CD4-positive, alpha-beta memory T cell (primary cell): ENCODE data around the gene RSU1. TPM values are rescaled to one million over a fixed set of nuclear protein-coding genes. Genes with fewer than 3 reads are reported as not detected.
A peak's percentile ranks its signal among the peaks of the same experiment; 100 is the strongest.

Experiments
- CTCF ChIA-PET: fragments of 350-600 bp; sonication (Branson Sonifier 250); formaldehyde crosslinking; loops from one replicate; lab custom pipeline; 2021; ENCODE audit warnings: inconsistent platforms; ENCODE audit not compliant: partially characterized antibody; lab: Charles Lee
- POLR2A ChIA-PET: fragments of 350-600 bp; sonication (Branson Sonifier 250); formaldehyde crosslinking; loops from one replicate; lab custom pipeline; 2021; ENCODE audit not compliant: partially characterized antibody; lab: Charles Lee
- DNase-seq, 5 donors: peaks; one replicate each; pipeline versions ENCODE4 v3.0.0 to v3.0.0-alpha.2; 2020 to 2022; ENCODE audit warnings: mixed read lengths in 1 of 5
- H3K27ac ChIP-seq: one replicate; pipeline ENCODE4 v1.7.0; 2013; ENCODE audit warnings: low read depth, low read length
- H3K27me3 ChIP-seq: 2 replicates; pipeline ENCODE4 v1.7.0; 2013; ENCODE audit warnings: mild to moderate bottlenecking, low read length, moderate library complexity; ENCODE audit not compliant: insufficient read depth
- H3K36me3 ChIP-seq: 2 replicates; pipeline ENCODE4 v1.7.0; 2013; ENCODE audit warnings: mild to moderate bottlenecking, low read length, moderate library complexity; ENCODE audit not compliant: insufficient read depth
- H3K4me1 ChIP-seq: 2 replicates; pipeline ENCODE4 v1.7.0; 2013; ENCODE audit warnings: mild to moderate bottlenecking, low read length, moderate library complexity; ENCODE audit not compliant: insufficient read depth
- H3K4me3 ChIP-seq, 2 donors: one replicate each; pipeline ENCODE4 v1.7.0; 2013; ENCODE audit warnings: low read length in 2 of 2, mild to moderate bottlenecking in 1 of 2
- H3K9me3 ChIP-seq, 2 donors: one replicate each; pipeline ENCODE4 v1.7.0; 2013; ENCODE audit warnings: low read length in 2 of 2, control low read depth in 1 of 2; ENCODE audit not compliant: control insufficient read depth in 1 of 2
- H3K27ac Mint-ChIP-seq, 7 donors: one replicate each; pipeline ENCODE4 v1.8.0; 2020 to 2021; ENCODE audit warnings: mixed read lengths in 7 of 7, mild to moderate bottlenecking in 6 of 7, inconsistent platforms in 3 of 7, moderate library complexity in 3 of 7
- H3K27me3 Mint-ChIP-seq, 2 donors: one replicate each; pipeline ENCODE4 v1.8.0; 2020 to 2021; ENCODE audit warnings: mixed read lengths in 2 of 2
- H3K36me3 Mint-ChIP-seq, 2 donors: one replicate each; pipeline ENCODE4 v1.8.0; 2020 to 2021; ENCODE audit warnings: mixed read lengths in 2 of 2, inconsistent platforms in 1 of 2, mild to moderate bottlenecking in 1 of 2
- H3K4me1 Mint-ChIP-seq, 4 donors: one replicate each; pipeline ENCODE4 v1.8.0; 2020 to 2021; ENCODE audit warnings: mixed read lengths in 4 of 4, mild to moderate bottlenecking in 1 of 4
- H3K4me3 Mint-ChIP-seq, 8 donors: one replicate each; pipeline ENCODE4 v1.8.0; 2020 to 2021; ENCODE audit warnings: mixed read lengths in 8 of 8, mild to moderate bottlenecking in 7 of 8, moderate library complexity in 6 of 8, inconsistent platforms in 3 of 8
- H3K9me3 Mint-ChIP-seq, 8 donors: one replicate each; pipeline ENCODE4 v1.8.0; 2020 to 2021; ENCODE audit warnings: mixed read lengths in 8 of 8, mild to moderate bottlenecking in 5 of 8, inconsistent platforms in 3 of 8, moderate library complexity in 1 of 8
- intact Hi-C: fragments of 100-400 bp; cut with micrococcal nuclease; formaldehyde crosslinking; loops from one replicate; pipeline ENCODE4 v1.15.1; 2023
- polyA plus RNA-seq, 2 donors: library from polyadenylated mRNA; unstranded; fragments of 300-500 nt; fragmentation: Illumina TruSeq; gene quantifications; one replicate each; pipeline ENCODE4 v1.2.3, GENCODE V29; 2021
- total RNA-seq, 2 experiments: library from RNA; stranded (reverse); gene quantifications; one replicate each; pipeline ENCODE4 v1.2.3, GENCODE V29; 2021

The RSU1 gene
- total and polyA plus RNA-seq, 4 experiments from 2014 or later: 53.6 to 186 (median 95.1) TPM

DNA sequence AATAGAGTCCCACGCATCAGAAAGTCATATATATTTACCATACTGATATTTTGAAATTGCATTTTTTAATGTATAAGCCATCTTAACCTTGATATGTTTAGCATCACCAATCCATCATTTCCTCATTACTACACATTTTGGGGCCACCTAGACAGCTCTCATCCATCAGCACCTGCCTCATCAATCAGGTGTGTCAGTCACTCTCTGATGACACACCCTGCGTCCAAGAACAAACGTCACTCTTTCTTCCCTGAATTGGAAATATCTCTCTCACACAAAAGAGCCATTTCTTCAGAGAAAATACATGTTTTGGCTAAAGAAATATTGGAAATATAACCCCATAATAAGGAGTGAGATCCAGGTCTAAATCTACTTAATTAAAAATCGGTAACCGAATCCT, 38.9 kb upstream of the RSU1 start:
- no peak for DNase-seq
- H3K36me3 ChIP-seq: no peaks in the 10 kb centered on the region
- Mint-ChIP-seq H3K9me3 (peaks cover 0 to 11% (median 0%) of the 10 kb centered on the region in 8 donors), H3K4me3 (no peak overlapping the region), H3K27ac (no peak overlapping the region), H3K27me3 (no peaks in the 10 kb centered on the region), H3K4me1 (no peaks in the 10 kb centered on the region), H3K36me3 (peaks cover 3 to 9% of the 10 kb centered on the region in 2 donors)
- no peaks in the 10 kb centered on the region for H3K9me3 ChIP-seq
- H3K27me3 ChIP-seq: no peaks in the 10 kb centered on the region
- ChIA-PET POLR2A (no interaction called here), CTCF (interaction anchor here (1.0 to 2.8 kb wide), 4 partner anchors 9 to 401 kb away, joined by 3 to 12 read pairs (median 4); no protein-coding TSS in a partner anchor)
- no peaks in the 10 kb centered on the region for H3K4me1 ChIP-seq
- H3K27ac ChIP-seq: no peak overlapping the region
- H3K4me3 ChIP-seq: no peak overlapping the region
- intact Hi-C loops: no loop called here

DNA sequence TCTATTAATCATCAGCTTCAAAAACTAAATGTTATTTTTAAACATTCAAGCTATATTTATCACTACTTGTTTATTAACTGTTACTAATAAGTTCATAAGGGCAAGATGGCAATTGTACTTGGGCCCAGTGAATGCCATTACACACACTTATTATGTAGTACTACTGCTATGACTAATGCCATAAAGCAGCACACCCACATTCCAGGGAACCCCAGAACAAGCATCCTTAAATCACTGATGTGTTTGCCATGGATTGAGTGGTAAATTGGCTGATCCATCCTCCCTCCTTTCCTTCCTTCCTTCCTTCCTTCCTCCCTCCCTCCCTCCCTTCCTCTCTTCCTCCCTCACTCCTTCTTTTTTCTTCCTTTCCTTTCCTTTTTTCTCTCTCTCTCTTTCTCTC, 37.4 kb upstream of the RSU1 start:
- peaks cover 1 to 3% of the 10 kb centered on the region in 2 donors for H3K36me3 Mint-ChIP-seq
- no peaks in the 10 kb centered on the region for H3K4me1 Mint-ChIP-seq

DNA sequence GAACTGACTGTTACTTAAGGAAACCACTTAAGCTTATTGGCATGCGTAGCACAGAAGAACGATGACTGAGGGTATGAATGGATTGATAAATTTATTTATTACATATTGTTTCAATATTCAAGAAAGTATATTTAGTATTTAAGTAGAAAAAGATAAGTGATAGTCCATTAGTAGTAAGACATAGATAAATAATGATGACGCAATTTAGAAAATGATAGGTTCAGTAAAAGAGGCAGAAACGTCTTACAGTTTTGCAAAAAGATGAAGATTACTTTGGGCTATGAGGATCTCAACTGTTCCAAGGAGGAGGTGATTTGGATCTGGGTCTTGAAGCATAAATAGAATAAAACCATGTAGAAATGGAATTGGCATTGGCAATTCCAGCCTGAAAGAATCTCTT, 36.6 kb upstream of the RSU1 start:
- Histone ChIP-seq H3K27me3 (no peaks in the 10 kb centered on the region), H3K4me3 (no peak overlapping the region), H3K27ac (no peak overlapping the region), H3K9me3 (no peaks in the 10 kb centered on the region), H3K4me1 (no peaks in the 10 kb centered on the region), H3K36me3 (no peaks in the 10 kb centered on the region)
- intact Hi-C loops: no loop called here
- H3K27ac Mint-ChIP-seq: no peak overlapping the region
- ChIA-PET POLR2A (interaction anchor here (1.4 kb wide), 1 partner anchor 377 kb away, joined by 3 read pairs; no protein-coding TSS in a partner anchor), CTCF (interaction anchor here (1.5 to 1.9 kb wide), 3 partner anchors 10 to 401 kb away, joined by 6 to 8 read pairs (median 8); no protein-coding TSS in a partner anchor)
- no peaks in the 10 kb centered on the region for H3K4me1 Mint-ChIP-seq
- H3K4me3 Mint-ChIP-seq: no peak overlapping the region
- H3K36me3 Mint-ChIP-seq: peaks cover 0 to 3% of the 10 kb centered on the region in 2 donors
- DNase-seq: no peak
- no peaks in the 10 kb centered on the region for H3K9me3 Mint-ChIP-seq
- H3K27me3 Mint-ChIP-seq: no peaks in the 10 kb centered on the region

More for the DNA sequence above, 37.4 kb upstream of the RSU1 start:
- ChIA-PET POLR2A (no interaction called here), CTCF (interaction anchor here (1.5 to 2.8 kb wide), 3 partner anchors 10 to 402 kb away, joined by 4 to 12 read pairs (median 6); no protein-coding TSS in a partner anchor)
- no peaks in the 10 kb centered on the region for H3K4me1 ChIP-seq
- DNase-seq: no peak
- H3K4me3 Mint-ChIP-seq: no peak overlapping the region
- no peak overlapping the region for H3K4me3 ChIP-seq
- H3K27ac ChIP-seq: no peak overlapping the region
- H3K9me3 Mint-ChIP-seq: no peaks in the 10 kb centered on the region
- no peaks in the 10 kb centered on the region for H3K27me3 ChIP-seq
- H3K27me3 Mint-ChIP-seq: no peaks in the 10 kb centered on the region
- H3K36me3 ChIP-seq: no peaks in the 10 kb centered on the region
- H3K9me3 ChIP-seq: no peaks in the 10 kb centered on the region
- intact Hi-C loops: no loop called here
- H3K27ac Mint-ChIP-seq: no peak overlapping the region

DNA sequence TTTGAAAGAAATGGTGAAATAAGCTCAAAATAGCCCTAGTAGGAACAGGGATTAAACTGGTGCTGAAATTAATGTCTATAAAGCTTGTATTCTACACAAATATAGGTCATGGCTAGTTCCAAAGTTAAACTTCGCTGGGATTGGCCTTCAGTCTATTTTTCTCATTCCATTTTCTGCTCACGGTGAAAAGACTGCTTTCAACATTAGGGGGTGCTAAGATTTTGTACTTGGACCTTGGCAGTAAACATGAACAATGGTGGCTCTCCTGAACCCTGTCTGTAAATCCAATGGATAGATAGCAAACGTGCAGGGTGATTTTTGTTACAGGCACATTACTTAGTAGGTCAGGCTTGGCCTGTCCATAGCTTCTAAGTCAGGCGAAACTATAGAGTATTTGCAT, 36.0 kb upstream of the RSU1 start:
- Histone ChIP-seq H3K9me3 (no peaks in the 10 kb centered on the region), H3K27me3 (no peaks in the 10 kb centered on the region), H3K4me3 (no peak overlapping the region), H3K4me1 (no peaks in the 10 kb centered on the region), H3K36me3 (no peaks in the 10 kb centered on the region), H3K27ac (no peak overlapping the region)
- POLR2A ChIA-PET: interaction anchor here (0.6 to 1.4 kb wide), 2 partner anchors 175 to 377 kb away, joined by 3 read pairs; no protein-coding TSS in a partner anchor
- CTCF ChIA-PET: interaction anchor here (0.8 to 1.9 kb wide), 7 partner anchors 9 to 405 kb away, joined by 3 to 8 read pairs (median 6); no protein-coding TSS in a partner anchor
- no peaks in the 10 kb centered on the region for H3K9me3 Mint-ChIP-seq
- no peaks in the 10 kb centered on the region for H3K4me1 Mint-ChIP-seq
- H3K4me3 Mint-ChIP-seq: no peak overlapping the region
- no peaks in the 10 kb centered on the region for H3K27me3 Mint-ChIP-seq
- peak in 1 of 5 donors; percentile 10 for DNase-seq
- peaks cover 0 to 3% of the 10 kb centered on the region in 2 donors for H3K36me3 Mint-ChIP-seq
- intact Hi-C loops: no loop called here
- H3K27ac Mint-ChIP-seq: no peak overlapping the region

DNA sequence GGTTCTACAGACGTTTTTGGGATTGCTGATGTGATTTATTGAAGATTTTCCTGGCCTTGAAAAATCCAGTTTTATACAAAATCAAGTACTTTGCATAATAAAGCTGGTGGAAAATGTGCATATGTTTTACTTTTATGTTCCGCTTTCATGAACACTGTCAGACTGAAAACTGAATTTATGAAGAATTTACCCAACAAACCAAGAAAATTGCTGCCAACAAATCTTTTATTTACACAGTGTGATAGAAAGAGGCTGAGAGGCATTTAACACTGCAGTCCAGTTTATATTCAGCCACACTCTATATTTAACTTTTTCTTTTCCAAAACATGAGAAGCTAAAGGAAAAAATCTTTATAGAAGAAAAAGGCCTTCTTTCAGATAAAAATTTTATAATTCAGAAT, 35.4 kb upstream of the RSU1 start:
- Mint-ChIP-seq H3K27me3 (no peaks in the 10 kb centered on the region), H3K27ac (no peak overlapping the region), H3K36me3 (peaks cover 0 to 3% of the 10 kb centered on the region in 2 donors), H3K4me3 (no peak overlapping the region), H3K4me1 (no peaks in the 10 kb centered on the region), H3K9me3 (no peaks in the 10 kb centered on the region)
- POLR2A ChIA-PET: interaction anchor here (1.4 kb wide), 1 partner anchor 378 kb away, joined by 3 read pairs; no protein-coding TSS in a partner anchor
- no peak for DNase-seq
- intact Hi-C loops: no loop called here
- Histone ChIP-seq H3K9me3 (no peaks in the 10 kb centered on the region), H3K4me3 (no peak overlapping the region), H3K36me3 (no peaks in the 10 kb centered on the region), H3K4me1 (no peaks in the 10 kb centered on the region), H3K27me3 (no peaks in the 10 kb centered on the region), H3K27ac (no peak overlapping the region)
- CTCF ChIA-PET: interaction anchor here (0.8 to 1.9 kb wide), 6 partner anchors 11 to 406 kb away, joined by 3 to 8 read pairs (median 6); no protein-coding TSS in a partner anchor

DNA sequence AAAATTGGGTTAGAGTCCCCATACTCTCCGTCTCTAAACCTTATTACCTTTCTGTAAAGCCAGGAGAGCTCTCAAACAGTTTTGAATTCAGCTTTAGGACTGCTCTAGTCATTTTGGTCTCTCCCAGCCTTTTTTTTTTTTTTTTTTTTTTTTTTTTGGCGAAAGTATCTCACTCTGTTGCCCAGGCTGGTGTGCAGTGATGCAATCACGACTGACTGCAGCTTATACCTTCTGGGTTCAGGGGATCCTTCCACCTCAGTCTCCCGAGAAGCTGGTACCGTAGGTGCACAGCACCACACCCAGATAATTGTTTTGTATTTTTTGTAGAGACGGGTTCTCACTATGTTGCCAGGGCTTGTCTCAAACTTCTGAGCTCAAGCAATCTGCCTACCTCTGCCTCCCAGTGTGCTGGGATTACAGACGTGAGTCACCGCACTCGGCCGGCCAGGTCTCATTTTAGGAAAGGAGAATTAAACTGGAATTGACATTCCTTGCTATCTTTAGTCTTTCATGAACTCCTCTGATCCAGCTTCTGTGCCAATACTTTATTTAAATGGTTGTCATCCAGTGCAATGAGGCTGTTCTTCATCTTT, 31.4 kb upstream of the RSU1 start:
- no peaks in the 10 kb centered on the region for H3K27me3 Mint-ChIP-seq
- no peaks in the 10 kb centered on the region for H3K36me3 ChIP-seq
- no peaks in the 10 kb centered on the region for H3K27me3 ChIP-seq
- no peak for DNase-seq
- H3K36me3 Mint-ChIP-seq: no peaks in the 10 kb centered on the region
- no peaks in the 10 kb centered on the region for H3K9me3 ChIP-seq
- no peak overlapping the region for H3K4me3 Mint-ChIP-seq
- no peak overlapping the region for H3K27ac ChIP-seq
- H3K4me1 ChIP-seq: no peaks in the 10 kb centered on the region
- ChIA-PET CTCF (interaction anchor here (0.6 to 1.6 kb wide), 5 partner anchors 21 to 410 kb away, joined by 3 to 7 read pairs (median 3); no protein-coding TSS in a partner anchor), POLR2A (no interaction called here)
- no peak overlapping the region for H3K4me3 ChIP-seq
- H3K27ac Mint-ChIP-seq: no peak overlapping the region
- intact Hi-C loops: no loop called here
- no peaks in the 10 kb centered on the region for H3K9me3 Mint-ChIP-seq
- no peaks in the 10 kb centered on the region for H3K4me1 Mint-ChIP-seq

DNA sequence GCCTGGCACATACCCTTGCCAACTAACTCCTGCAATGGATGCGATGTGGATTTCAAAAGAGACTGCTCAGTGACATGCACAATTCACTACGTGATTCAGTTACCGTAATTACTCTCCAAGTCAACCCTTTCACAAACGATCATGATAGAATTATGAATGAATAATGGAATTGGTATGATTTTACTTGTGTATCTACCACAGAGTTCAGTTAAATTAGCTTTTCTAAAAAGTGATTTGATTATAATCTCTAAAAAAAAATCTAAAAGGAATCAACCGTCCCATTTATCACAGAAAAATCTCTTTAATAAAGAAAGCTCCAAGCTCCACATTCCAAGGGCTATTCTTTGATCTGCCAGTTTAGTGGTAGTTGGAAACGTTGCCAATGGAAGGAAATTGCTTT, 30.4 kb upstream of the RSU1 start:
- Histone ChIP-seq H3K27ac (no peak overlapping the region), H3K9me3 (no peaks in the 10 kb centered on the region), H3K36me3 (no peaks in the 10 kb centered on the region), H3K4me3 (no peak overlapping the region), H3K27me3 (no peaks in the 10 kb centered on the region), H3K4me1 (no peaks in the 10 kb centered on the region)
- DNase-seq: no peak
- ChIA-PET CTCF (interaction anchor here (1.4 to 1.8 kb wide), 4 partner anchors 8 to 409 kb away, joined by 3 to 7 read pairs (median 4); no protein-coding TSS in a partner anchor), POLR2A (no interaction called here)
- H3K27ac Mint-ChIP-seq: no peak overlapping the region
- H3K27me3 Mint-ChIP-seq: no peaks in the 10 kb centered on the region
- no peak overlapping the region for H3K4me3 Mint-ChIP-seq
- H3K36me3 Mint-ChIP-seq: no peaks in the 10 kb centered on the region
- peaks cover 0 to 3% (median 0%) of the 10 kb centered on the region in 4 donors for H3K4me1 Mint-ChIP-seq
- H3K9me3 Mint-ChIP-seq: no peaks in the 10 kb centered on the region
- intact Hi-C loops: no loop called here
